ENCODE data around the gene PROX1.

GRCh38 chr1:214008347-214008746, 20.6 kb downstream of the PROX1 start:
- TF ChIP-seq CTCF (IDR thresholded peaks at IDR 0.05) = no peak
- no peak for TF ChIP-seq POLR2A (IDR thresholded peaks at IDR 0.05)

Data from body of pancreas (tissue), 4 donors.